Stomach smooth muscle (tissue), 2 donors: ENCODE measurements around the gene ADSL.
"Not testable (repeated sequence)": the region's sequence is repeated elsewhere in the genome, so short reads cannot be mapped to it uniquely, and the experiment has no call there.

Experiments used
- H3K27ac ChIP-seq: one replicate; pipeline ENCODE4 v1.7.0; 2013; ENCODE audit warnings: mild to moderate bottlenecking, low read length, inconsistent platforms
- H3K27me3 ChIP-seq, 2 donors: one replicate each; pipeline ENCODE4 v1.7.0; 2013; ENCODE audit warnings: low read length in 2 of 2; ENCODE audit not compliant: insufficient read depth in 2 of 2, control insufficient read depth in 1 of 2
- H3K36me3 ChIP-seq, 2 donors: one replicate each; pipeline ENCODE4 v1.7.0; 2013; ENCODE audit warnings: low read length in 2 of 2; ENCODE audit not compliant: control insufficient read depth in 2 of 2, insufficient read depth in 2 of 2
- H3K4me1 ChIP-seq: one replicate; pipeline ENCODE4 v1.7.0; 2013; ENCODE audit warnings: low read length; ENCODE audit not compliant: control insufficient read depth, insufficient read depth
- H3K4me3 ChIP-seq, 2 donors: one replicate each; pipeline ENCODE4 v1.7.0; 2013; ENCODE audit warnings: low read length in 2 of 2
- H3K9ac ChIP-seq, 2 donors: one replicate each; pipeline ENCODE4 v1.7.0; 2013; ENCODE audit warnings: low read length in 2 of 2, mild to moderate bottlenecking in 1 of 2
- H3K9me3 ChIP-seq, 2 donors: one replicate each; pipeline ENCODE4 v1.7.0; 2013; ENCODE audit warnings: low read length in 2 of 2; ENCODE audit not compliant: control insufficient read depth in 2 of 2
- donor health status: healthy.
- donor health status: Pancreatic carcinoma.

The ADSL gene

DNA sequence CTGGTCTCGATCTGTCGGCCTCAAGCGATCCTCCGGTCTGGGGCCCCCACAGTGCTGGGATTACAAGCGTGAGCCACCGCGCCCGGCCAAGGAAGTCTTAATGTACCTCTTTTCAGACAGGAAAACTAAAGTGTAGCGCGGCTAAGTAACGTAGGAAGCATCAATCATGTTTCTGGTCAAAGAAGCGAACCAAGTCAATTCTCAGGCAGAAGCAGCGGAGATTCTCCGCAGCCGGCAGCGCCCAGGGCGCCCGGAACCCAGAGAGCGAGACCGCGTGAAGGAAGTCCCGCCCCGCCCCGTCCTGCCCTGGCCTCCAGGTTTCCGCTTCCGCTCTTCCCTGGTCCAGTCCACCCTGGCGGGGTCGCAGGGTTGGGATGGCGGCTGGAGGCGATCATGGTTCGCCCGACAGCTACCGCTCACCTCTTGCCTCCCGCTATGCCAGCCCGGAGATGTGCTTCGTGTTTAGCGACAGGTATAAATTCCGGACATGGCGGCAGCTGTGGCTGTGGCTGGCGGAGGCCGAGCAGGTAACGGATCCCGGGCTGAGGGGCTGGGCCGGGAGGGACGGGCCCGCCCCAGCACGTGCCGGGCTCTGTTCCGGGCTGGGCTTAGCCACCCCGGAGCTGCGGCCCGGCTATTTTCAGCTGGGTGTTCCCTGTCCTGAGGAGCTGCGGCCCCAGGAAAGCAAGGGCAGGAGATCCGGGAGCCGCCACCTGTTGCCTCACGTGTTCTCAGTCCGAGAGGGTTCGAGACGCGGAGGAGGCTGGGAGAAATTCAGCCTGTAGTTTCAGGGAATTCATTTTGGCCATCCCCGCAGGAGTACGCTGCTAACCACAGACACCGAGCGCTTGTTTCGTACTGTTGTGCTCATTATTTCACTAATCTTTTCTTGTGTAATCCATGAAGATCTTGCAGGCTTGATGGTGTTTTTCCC is at the start of gene ADSL:
Gene ADSL, plus strand, starts transcription at position 316 of the 934 bp plus-strand sequence. Its CDS starts 59 bp downstream, at position 375.
- peak within 1 kb of the TSS; percentile 77 for H3K27ac ChIP-seq
- H3K4me1 ChIP-seq = peaks cover 24% of the 10 kb centered on the region
- no peaks in the 10 kb centered on the region for H3K27me3 ChIP-seq
- H3K36me3 ChIP-seq = peaks cover 6 to 7% of the 10 kb centered on the region in 2 donors
- no peaks in the 10 kb centered on the region for H3K9me3 ChIP-seq
- H3K9ac ChIP-seq = peak within 1 kb of the TSS; percentile 83 to 86
- peak within 1 kb of the TSS; percentile 87 to 94 for H3K4me3 ChIP-seq

DNA sequence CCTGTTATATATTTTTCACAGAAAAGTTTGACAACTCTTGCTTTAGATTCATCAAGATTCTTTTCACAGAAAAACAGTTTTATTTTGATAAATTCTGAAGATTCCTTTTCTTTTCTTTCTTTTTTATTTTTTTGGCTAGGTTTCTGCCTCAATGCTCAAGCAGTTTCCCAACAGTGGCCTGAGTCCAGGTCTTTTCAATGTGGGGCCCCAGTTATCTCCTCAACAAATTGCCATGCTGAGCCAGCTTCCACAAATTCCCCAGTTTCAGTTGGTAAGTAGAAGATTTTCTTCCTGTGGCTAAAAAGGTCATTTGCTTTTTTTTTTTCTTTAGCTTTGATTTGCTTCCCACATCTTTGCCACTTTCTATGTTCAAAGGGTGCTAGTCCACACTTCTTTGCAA is 46.0 kb upstream of the ADSL start:
- Histone ChIP-seq H3K4me3 (no peak overlapping the region), H3K27me3 (no peaks in the 10 kb centered on the region), H3K9me3 (no peaks in the 10 kb centered on the region), H3K27ac (no peak overlapping the region), H3K36me3 (peaks cover 24 to 34% of the 10 kb centered on the region in 2 donors), H3K4me1 (no peaks in the 10 kb centered on the region), H3K9ac (no peak overlapping the region)

DNA sequence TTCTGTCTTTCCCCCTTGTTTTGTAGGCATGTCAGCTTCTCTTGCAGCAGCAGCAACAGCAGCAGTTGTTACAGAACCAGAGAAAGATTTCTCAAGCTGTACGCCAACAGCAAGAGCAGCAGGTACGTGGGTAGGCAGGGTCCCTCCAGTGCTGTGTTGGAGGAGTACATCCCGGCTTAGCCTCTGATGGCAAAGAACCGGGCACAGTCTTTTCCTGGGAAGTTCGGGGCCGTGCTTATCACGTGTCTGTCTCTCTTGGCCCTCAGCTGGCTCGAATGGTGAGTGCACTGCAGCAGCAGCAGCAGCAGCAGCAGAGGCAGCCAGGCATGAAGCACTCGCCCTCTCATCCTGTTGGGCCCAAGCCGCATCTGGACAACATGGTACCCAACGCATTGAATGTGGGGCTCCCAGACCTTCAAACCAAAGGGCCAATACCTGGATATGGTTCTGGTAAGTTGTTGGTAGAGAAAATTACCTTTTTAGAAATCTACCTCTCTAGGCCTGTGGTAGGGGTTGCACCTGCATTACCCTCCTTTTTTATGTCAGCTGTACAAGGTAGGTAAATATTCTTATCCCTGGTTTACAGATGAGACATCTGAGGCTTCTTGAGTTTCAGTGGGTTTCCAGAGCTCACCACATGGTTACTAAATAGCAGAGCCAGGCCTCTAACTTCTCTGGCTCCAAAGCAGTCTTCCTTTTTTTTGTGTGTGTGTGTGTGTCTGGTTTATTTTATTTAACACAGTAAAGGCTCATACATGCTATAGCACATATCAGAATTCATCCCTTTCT is 45.2 kb upstream of the ADSL start:
- no peak overlapping the region for H3K4me3 ChIP-seq
- no peak overlapping the region for H3K27ac ChIP-seq
- H3K9me3 ChIP-seq = no peaks in the 10 kb centered on the region
- peaks cover 24 to 33% of the 10 kb centered on the region in 2 donors for H3K36me3 ChIP-seq
- no peaks in the 10 kb centered on the region for H3K27me3 ChIP-seq
- no peak overlapping the region for H3K9ac ChIP-seq
- H3K4me1 ChIP-seq = no peaks in the 10 kb centered on the region

DNA sequence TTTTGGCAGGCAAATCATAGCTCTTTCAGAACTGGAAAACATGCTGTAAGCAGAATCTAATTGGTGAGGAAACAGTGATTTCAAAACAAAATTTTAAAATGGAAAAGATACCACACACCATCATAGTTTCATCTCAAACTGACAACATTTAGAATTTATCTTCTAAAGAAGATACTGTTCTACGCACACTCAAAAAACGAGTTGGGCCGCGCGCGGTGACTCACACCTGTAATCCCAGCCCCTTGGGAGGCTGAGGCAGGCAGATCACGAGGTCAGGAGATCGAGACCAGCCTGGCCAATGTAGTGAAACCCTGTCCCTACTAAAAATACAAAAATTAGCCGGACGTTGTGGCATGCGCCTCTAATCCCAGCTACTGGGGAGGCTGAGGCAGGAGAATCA is 44.2 kb upstream of the ADSL start:
- H3K27me3 ChIP-seq = no peaks in the 10 kb centered on the region
- H3K9me3 ChIP-seq = no peaks in the 10 kb centered on the region
- H3K4me1 ChIP-seq = peaks cover 2% of the 10 kb centered on the region
- H3K27ac ChIP-seq = no peak overlapping the region
- peaks cover 26 to 33% of the 10 kb centered on the region in 2 donors for H3K36me3 ChIP-seq
- no peak overlapping the region for H3K9ac ChIP-seq
- no peak overlapping the region for H3K4me3 ChIP-seq

DNA sequence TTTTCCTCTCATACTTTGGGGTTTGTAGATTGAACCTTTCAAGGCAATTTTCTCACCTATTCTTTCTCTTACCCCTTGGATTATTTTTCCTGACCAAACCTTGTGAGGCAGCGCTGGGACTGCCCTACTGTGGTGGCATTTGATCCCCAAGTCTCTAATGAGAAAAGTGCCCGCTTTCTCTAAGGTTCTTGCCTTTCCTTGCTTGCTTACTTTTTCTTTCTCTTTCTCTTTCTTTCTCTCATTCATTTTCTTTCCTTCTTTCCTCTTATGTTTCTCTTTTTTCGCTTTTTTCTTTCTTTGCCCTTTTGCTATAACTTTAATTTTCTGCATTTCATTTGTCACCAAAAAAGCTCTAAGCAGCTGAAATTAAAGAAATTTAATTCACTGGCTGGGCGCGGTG is 40.7 kb upstream of the ADSL start:
- Histone ChIP-seq H3K27me3 (no peaks in the 10 kb centered on the region), H3K9ac (no peak overlapping the region), H3K4me1 (peaks cover 6% of the 10 kb centered on the region), H3K4me3 (no peak overlapping the region), H3K36me3 (peaks cover 37% of the 10 kb centered on the region in 2 donors), H3K9me3 (no peaks in the 10 kb centered on the region), H3K27ac (no peak overlapping the region)

DNA sequence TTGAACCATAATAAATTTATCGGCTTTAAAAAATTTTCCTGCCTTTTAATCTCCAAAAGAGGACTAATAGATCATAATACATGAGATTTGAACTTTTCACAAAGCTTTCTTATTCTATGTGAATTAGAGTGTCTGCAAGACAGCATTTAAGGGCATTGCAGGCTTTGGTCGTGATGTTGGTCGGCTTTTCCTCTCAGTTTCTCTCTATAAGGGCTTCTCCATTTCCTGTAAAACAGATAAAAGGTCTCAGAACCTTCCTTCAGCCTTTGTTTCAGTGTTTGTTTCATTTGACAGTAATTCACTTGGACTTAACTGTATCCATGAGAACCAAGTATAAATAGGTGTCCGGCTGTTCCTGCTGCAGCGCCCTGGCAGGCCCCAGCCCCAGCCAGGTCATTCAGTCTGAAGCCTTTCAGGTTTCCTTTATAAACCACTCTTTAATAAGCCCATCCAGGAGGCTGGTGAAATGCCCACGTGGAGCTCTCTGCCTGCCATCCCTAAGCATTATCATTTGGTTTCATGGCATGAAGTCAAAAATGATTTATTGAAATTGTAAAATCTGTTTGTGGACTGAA is 37.2 kb upstream of the ADSL start:
- H3K4me3 ChIP-seq = no peak overlapping the region
- no peaks in the 10 kb centered on the region for H3K27me3 ChIP-seq
- no peak overlapping the region for H3K9ac ChIP-seq
- H3K4me1 ChIP-seq = peaks cover 6% of the 10 kb centered on the region
- H3K36me3 ChIP-seq = peaks cover 32 to 39% of the 10 kb centered on the region in 2 donors
- H3K27ac ChIP-seq = no peak overlapping the region
- H3K9me3 ChIP-seq = no peaks in the 10 kb centered on the region

DNA sequence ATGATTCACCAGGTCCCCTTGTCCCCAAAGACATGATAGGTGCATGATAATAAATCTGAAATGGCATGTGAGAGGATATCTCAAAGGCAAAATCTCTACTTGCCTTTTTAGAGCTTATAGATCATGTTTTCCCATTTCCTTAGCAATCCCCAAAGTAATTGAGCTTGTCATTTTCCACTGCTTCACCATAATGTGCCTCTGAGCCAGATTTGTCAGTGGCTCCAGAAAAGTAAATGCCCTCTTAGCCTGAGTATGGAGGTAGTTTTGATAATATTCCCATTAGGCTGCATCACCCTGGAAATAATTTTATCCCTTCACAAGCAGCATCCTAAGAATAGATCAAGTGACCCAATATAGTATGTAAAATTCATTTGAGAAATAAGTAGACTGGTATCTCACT is 36.7 kb upstream of the ADSL start:
- H3K4me3 ChIP-seq = no peak overlapping the region
- H3K9me3 ChIP-seq = no peaks in the 10 kb centered on the region
- peaks cover 6% of the 10 kb centered on the region for H3K4me1 ChIP-seq
- H3K27me3 ChIP-seq = no peaks in the 10 kb centered on the region
- no peak overlapping the region for H3K9ac ChIP-seq
- peaks cover 38 to 43% of the 10 kb centered on the region in 2 donors for H3K36me3 ChIP-seq
- no peak overlapping the region for H3K27ac ChIP-seq

DNA sequence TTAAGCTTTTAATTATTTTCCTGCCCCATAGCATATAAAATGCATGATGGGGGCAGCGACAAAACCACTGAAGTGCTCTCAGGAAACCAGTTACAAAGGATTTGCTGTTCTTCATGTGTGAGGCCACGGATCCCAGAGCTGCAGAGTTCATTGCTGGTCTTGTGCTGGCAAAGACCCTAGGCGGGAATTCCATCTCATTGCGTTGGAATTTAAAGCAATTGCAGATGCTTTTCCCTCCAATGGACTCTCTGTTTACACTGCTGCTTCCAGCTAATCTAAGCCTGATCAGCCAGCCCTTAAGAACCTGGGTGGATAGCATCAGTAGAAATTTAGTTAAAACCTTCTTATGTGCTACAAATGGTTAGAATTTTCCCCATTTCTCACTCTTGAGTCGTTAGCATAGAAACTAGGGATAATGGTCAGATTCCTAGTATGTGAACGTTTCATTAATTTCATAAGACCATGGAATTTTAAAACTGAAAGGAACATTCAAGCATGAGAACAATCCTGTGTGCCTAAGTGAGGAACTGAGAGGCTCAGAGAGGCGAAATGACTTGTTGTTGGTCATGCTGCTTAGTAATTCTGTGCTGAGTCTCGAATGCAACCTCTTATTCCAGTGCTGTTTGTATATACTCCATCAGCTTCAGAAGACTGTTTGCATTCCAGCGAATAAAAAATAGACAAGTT is 36.1 kb upstream of the ADSL start:
- peaks cover 40 to 46% of the 10 kb centered on the region in 2 donors for H3K36me3 ChIP-seq

DNA sequence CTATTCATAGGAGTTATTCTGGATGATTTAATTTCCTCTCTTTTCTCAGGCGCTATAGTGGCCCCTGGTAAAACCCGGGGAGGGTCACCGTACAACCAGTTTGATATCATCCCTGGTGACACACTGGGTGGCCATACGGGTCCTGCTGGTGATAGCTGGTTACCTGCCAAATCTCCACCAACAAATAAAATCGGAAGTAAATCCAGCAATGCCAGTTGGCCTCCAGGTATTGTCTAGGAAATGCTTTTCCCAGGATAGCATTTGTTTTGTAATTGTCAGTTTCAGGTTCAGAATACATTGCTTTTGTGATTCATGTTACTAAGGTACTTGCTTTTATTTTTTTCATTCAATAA is 35.6 kb upstream of the ADSL start:
- Histone ChIP-seq H3K27me3 (no peaks in the 10 kb centered on the region), H3K4me3 (no peak overlapping the region), H3K9me3 (no peaks in the 10 kb centered on the region), H3K4me1 (peaks cover 6% of the 10 kb centered on the region), H3K27ac (no peak overlapping the region), H3K9ac (no peak overlapping the region), H3K36me3 (peaks cover 42 to 52% of the 10 kb centered on the region in 2 donors)

More for the DNA sequence above, 36.1 kb upstream of the ADSL start:
- no peak overlapping the region for H3K4me3 ChIP-seq
- H3K9me3 ChIP-seq = no peaks in the 10 kb centered on the region
- H3K9ac ChIP-seq = no peak overlapping the region
- peak overlapping the region; percentile 2 for H3K27ac ChIP-seq
- H3K4me1 ChIP-seq = peaks cover 6% of the 10 kb centered on the region
- H3K27me3 ChIP-seq = no peaks in the 10 kb centered on the region

DNA sequence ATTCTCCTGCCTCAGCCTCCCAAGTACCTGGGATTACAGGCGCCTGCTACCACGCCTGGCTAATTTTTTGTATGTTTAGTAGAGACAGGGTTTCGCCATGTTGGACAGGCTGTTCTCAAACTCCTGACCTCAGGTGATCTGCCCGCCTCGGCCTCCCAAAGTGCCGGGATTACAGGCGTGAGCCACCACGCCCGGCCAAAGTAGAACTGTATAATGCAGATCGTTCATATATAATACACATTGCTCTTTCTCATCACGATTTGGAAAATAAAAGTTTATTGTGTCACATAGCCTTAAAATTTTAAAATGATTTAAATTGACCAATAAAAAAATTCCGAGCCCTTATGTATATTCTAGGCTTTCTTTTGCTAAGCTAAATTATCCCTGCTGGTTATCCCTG is 34.7 kb upstream of the ADSL start:
- H3K9me3 ChIP-seq, H3K9ac ChIP-seq, H3K4me3 ChIP-seq, H3K4me1 ChIP-seq, H3K27me3 ChIP-seq, H3K27ac ChIP-seq: not testable (repeated sequence)
- H3K36me3 ChIP-seq = peaks cover 48 to 57% of the 10 kb centered on the region in 2 donors
